PFSK-1 (cell line): Measurements from ENCODE around the gene BICRA.

ENCODE experiments used
- POLR2AphosphoS5 ChIP-seq: IDR thresholded peaks from 2 replicates; pipeline ENCODE4 v1.6.1; 2012; ENCODE audit warnings: low read depth, mild to moderate bottlenecking, control low read depth, low read length, moderate library complexity
- SIN3A ChIP-seq: IDR thresholded peaks from 2 replicates; pipeline ENCODE4 v1.6.1; 2012; ENCODE audit warnings: mild to moderate bottlenecking, low read length, moderate library complexity, borderline replicate concordance; ENCODE audit not compliant: insufficient read depth
- TF ChIP-seq, protein P1 (sequence below), 2 experiments: IDR thresholded peaks; 2 replicates each; pipeline versions ENCODE4 v1.6.1 to v1.8.0; 2011 to 2012; ENCODE audit warnings: low read depth in 2 of 2, low read length in 2 of 2, control low read depth in 1 of 2, inconsistent platforms in 1 of 2, mild to moderate bottlenecking in 1 of 2, moderate library complexity in 1 of 2; ENCODE audit not compliant: insufficient read depth in 1 of 2

DNA sequence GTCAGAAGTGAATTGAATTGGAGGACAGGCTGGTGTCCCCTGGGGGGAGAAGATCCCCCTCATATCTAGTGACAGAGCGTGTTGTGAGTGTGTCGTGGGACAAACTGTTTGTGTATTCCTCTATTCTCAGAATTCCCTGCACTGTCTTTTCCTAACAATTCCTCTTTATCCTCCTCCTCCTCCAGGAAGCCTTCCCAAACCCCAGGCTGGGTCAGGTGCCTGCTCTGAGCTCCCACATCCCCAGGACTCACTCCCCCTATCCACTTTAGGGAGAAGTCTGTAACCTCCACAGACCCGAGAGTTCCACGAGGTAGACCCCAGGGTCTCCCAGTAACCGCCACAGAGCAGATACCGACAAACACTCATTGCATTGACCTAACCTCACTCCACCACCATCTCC lies 15.1 kb upstream of the BICRA start:
- no peak for TF ChIP-seq POLR2AphosphoS5
- TF ChIP-seq SIN3A = no peak
- TF ChIP-seq, protein P1, sequence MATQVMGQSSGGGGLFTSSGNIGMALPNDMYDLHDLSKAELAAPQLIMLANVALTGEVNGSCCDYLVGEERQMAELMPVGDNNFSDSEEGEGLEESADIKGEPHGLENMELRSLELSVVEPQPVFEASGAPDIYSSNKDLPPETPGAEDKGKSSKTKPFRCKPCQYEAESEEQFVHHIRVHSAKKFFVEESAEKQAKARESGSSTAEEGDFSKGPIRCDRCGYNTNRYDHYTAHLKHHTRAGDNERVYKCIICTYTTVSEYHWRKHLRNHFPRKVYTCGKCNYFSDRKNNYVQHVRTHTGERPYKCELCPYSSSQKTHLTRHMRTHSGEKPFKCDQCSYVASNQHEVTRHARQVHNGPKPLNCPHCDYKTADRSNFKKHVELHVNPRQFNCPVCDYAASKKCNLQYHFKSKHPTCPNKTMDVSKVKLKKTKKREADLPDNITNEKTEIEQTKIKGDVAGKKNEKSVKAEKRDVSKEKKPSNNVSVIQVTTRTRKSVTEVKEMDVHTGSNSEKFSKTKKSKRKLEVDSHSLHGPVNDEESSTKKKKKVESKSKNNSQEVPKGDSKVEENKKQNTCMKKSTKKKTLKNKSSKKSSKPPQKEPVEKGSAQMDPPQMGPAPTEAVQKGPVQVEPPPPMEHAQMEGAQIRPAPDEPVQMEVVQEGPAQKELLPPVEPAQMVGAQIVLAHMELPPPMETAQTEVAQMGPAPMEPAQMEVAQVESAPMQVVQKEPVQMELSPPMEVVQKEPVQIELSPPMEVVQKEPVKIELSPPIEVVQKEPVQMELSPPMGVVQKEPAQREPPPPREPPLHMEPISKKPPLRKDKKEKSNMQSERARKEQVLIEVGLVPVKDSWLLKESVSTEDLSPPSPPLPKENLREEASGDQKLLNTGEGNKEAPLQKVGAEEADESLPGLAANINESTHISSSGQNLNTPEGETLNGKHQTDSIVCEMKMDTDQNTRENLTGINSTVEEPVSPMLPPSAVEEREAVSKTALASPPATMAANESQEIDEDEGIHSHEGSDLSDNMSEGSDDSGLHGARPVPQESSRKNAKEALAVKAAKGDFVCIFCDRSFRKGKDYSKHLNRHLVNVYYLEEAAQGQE (IDR thresholded peaks at IDR 0.05; ENCODE audit: insufficient read depth in 1 of 2, low read depth in 2 of 2, low read length in 2 of 2) = no peak
